Stomach (tissue), 9 donors: ENCODE results near the gene GPRC5B. TPM values are rescaled to one million over a fixed set of nuclear protein-coding genes. Genes with fewer than 3 reads are reported as not detected.

Source experiments
- DNase-seq, 2 donors: peaks; one replicate each; pipeline versions ENCODE4 v3.0.0 to v3.0.0-alpha.2; 2013 to 2019
- H3K27ac ChIP-seq, 5 donors: fragments of 200-600 bp in 4 of 5; sonication (generic) in 4 of 5; one replicate each; pipeline ENCODE4 v1.5.1; 2013 to 2019; ENCODE audit warnings: mild to moderate bottlenecking in 1 of 5, moderate library complexity in 1 of 5
- H3K27me3 ChIP-seq, 3 donors: fragments of 200-600 bp; sonication (generic); one replicate each; pipeline ENCODE4 v1.5.1; 2017 to 2019; ENCODE audit warnings: mixed run types in 1 of 3
- H3K36me3 ChIP-seq, 4 donors: fragments of 200-600 bp; sonication (generic); 1 replicate in 3 of 4; 2 replicates in 1 of 4; pipeline ENCODE4 v1.5.1; 2016 to 2019
- H3K4me1 ChIP-seq, 4 donors: fragments of 200-600 bp; sonication (generic); one replicate each; pipeline ENCODE4 v1.5.1; 2016 to 2019
- H3K4me3 ChIP-seq, 4 donors: fragments of 200-600 bp; sonication (generic) in 3 of 4; one replicate each; pipeline ENCODE4 v1.5.1; 2016 to 2019; ENCODE audit warnings: mild to moderate bottlenecking in 1 of 4
- H3K9me3 ChIP-seq, 4 donors: fragments of 200-600 bp; sonication (generic); one replicate each; pipeline ENCODE4 v1.5.1; 2016 to 2019
- CTCF ChIP-seq, 7 experiments: fragments of 450-650 bp in 4 of 7; fragments of 200-600 bp in 3 of 7; sonication (generic) in 3 of 7; IDR thresholded peaks; one replicate each; pipeline ENCODE4 v1.5.1; 2016 to 2019; ENCODE audit warnings: antibody characterized with exemption in 7 of 7, control low read depth in 2 of 7, mild to moderate bottlenecking in 1 of 7
- EP300 ChIP-seq: sonication (generic); formaldehyde crosslinking; IDR thresholded peaks from one replicate; pipeline ENCODE4 v1.6.1; 2017; ENCODE audit warnings: antibody characterized with exemption
- POLR2A ChIP-seq, 4 donors: fragments of 450-650 bp; IDR thresholded peaks; one replicate each; pipeline ENCODE4 v1.6.1; 2016; ENCODE audit warnings: antibody characterized with exemption in 4 of 4, control low read depth in 2 of 4, mild to moderate bottlenecking in 1 of 4, moderate library complexity in 1 of 4
- POLR2AphosphoS5 ChIP-seq, 3 donors: sonication (generic); formaldehyde crosslinking; IDR thresholded peaks; one replicate each; pipeline ENCODE4 v1.6.1; 2016; ENCODE audit warnings: antibody characterized with exemption in 3 of 3
- WGBS, 5 donors: extraction: QIAGEN DNeasy Blood & Tissue Kit in 3 of 5; methylation state at CpG; one replicate each; pipeline versions ENCODE4 v1.1.5 to v1.1.7; 2013 to 2018; 5-methylcytosine and 5-hydroxymethylcytosine counted together
- intact Hi-C: fragments of 100-400 bp; cut with DNase I; formaldehyde crosslinking; loops from one replicate; pipeline ENCODE4 v1.15.1; 2023; ENCODE audit warnings: low total_unique reads
- polyA plus RNA-seq, 3 donors: library from polyadenylated mRNA; stranded (reverse); fragments of 200-250 nt; gene quantifications; one replicate each; pipeline ENCODE4 v1.2.3, GENCODE V29; 2013
- total RNA-seq, 5 donors: library from RNA; depleted of rRNA; stranded (reverse); fragments of >200 nt; gene quantifications; one replicate each; pipeline versions ENCODE4 v1.1.0 to v1.2.3, GENCODE V29; 2014 to 2016
- donor health status: healthy with polysubstance abuse.
- donor health status: Bipolar disorder and iron deficiency.
- donor health status: healthy.

GPRC5B gene
- total and polyA plus RNA-seq, 8 donors: 6.1 to 77.2 (median 24.6) TPM

GRCh38 chr16:19882186-19882585 is 2.5 kb downstream of the GPRC5B start:
- no peak for DNase-seq
- H3K4me3 ChIP-seq: peak overlapping the region; percentile 67 to 80 (median 70)
- H3K4me1 ChIP-seq: peaks cover 18 to 71% (median 41%) of the 10 kb centered on the region in 4 donors
- no peaks in the 10 kb centered on the region for H3K9me3 ChIP-seq
- intact Hi-C loops: loop anchor here (10.0 kb wide), 1 partner anchor 167 kb away; the partner anchor contains the start of genes IQCK and KNOP1
- WGBS, 5 donors: 37 to 62% (median 41%) methylated on average over 9 of the region's 9 CpGs
- TF ChIP-seq CTCF (IDR thresholded peaks at IDR 0.05) (no peak), POLR2A (IDR thresholded peaks at IDR 0.05) (no peak), EP300 (no peak), POLR2AphosphoS5 (IDR thresholded peaks at IDR 0.05) (no peak)
- peak overlapping the region; percentile 78 to 88 (median 87) for H3K27ac ChIP-seq
- peaks cover 0 to 36% (median 5%) of the 10 kb centered on the region in 3 donors for H3K27me3 ChIP-seq
- H3K36me3 ChIP-seq: peaks cover 0 to 19% (median 5%) of the 10 kb centered on the region in 4 donors

DNA sequence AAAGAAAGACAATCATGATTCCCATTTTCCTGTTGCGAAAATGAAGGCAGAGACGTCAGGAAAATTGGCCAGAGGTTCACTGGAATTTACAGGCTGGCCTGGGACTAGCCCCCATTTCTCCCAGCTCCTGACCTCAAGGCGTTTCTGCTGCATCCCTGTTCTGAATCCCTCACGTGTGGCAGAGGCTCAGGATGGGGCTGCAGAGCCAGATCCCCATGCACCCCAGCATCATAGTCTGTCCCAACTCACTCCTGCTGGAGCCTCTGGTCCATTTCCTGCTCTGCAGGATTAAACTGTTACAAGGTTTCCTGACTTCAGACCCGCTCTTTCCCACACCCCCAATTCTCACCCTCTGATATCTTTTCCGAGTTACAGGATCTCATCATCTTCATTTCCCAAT is 2.9 kb downstream of the GPRC5B start:
- 56 to 68% (median 57%) methylated on average over 6 of the region's 6 CpGs for WGBS, 5 donors
- Histone ChIP-seq H3K36me3 (peaks cover 0 to 19% (median 5%) of the 10 kb centered on the region in 4 donors), H3K27me3 (peaks cover 0 to 36% (median 5%) of the 10 kb centered on the region in 3 donors), H3K27ac (peak overlapping the region; percentile 4 to 87 (median 30)), H3K4me3 (peak overlapping the region in 2 of 4 donors; percentile 69 to 71), H3K4me1 (peaks cover 18 to 72% (median 41%) of the 10 kb centered on the region in 4 donors), H3K9me3 (no peaks in the 10 kb centered on the region)
- intact Hi-C loops: loop anchor here (10.0 kb wide), 1 partner anchor 167 kb away; the partner anchor contains the start of genes IQCK and KNOP1
- no peak for DNase-seq
- TF ChIP-seq POLR2A (IDR thresholded peaks at IDR 0.05): no peak
- TF ChIP-seq POLR2AphosphoS5 (IDR thresholded peaks at IDR 0.05): no peak
- TF ChIP-seq EP300: no peak
- TF ChIP-seq CTCF (IDR thresholded peaks at IDR 0.05): no peak

DNA sequence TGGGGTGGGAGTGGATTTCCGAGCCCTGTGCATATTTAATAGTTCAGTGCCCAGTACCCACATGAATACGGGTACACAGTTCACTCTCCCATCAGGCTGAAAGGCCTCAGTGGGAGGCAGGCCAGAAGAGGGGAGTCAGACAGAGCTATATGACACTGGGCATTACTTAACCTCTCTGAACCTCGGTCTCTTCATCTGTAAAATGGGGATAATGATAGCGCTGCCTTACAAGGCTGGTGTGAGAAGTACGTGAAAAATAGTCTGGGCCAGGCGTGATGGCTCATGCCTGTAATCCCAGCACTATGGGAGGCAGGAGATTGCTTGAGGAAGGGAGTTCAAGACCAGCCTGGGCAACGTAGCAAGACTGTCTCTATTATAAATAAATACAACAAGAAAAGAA is 3.6 kb downstream of the GPRC5B start:
- intact Hi-C loops: loop anchor here (10.0 kb wide), 1 partner anchor 166 kb away; the partner anchor contains the start of genes IQCK and KNOP1
- WGBS, 5 donors: 87 to 93% (median 91%) methylated on average over 7 of the region's 7 CpGs
- no peak for DNase-seq
- Histone ChIP-seq H3K4me1 (peaks cover 17 to 72% (median 42%) of the 10 kb centered on the region in 4 donors), H3K4me3 (no peak overlapping the region), H3K27me3 (peaks cover 0 to 35% (median 5%) of the 10 kb centered on the region in 3 donors), H3K36me3 (peaks cover 0 to 19% (median 5%) of the 10 kb centered on the region in 4 donors), H3K27ac (peak overlapping the region in 2 of 5 donors; percentile 13 to 30), H3K9me3 (no peaks in the 10 kb centered on the region)
- TF ChIP-seq CTCF (IDR thresholded peaks at IDR 0.05): no peak
- TF ChIP-seq POLR2A (IDR thresholded peaks at IDR 0.05): no peak
- no peak for TF ChIP-seq EP300
- no peak for TF ChIP-seq POLR2AphosphoS5 (IDR thresholded peaks at IDR 0.05)

DNA sequence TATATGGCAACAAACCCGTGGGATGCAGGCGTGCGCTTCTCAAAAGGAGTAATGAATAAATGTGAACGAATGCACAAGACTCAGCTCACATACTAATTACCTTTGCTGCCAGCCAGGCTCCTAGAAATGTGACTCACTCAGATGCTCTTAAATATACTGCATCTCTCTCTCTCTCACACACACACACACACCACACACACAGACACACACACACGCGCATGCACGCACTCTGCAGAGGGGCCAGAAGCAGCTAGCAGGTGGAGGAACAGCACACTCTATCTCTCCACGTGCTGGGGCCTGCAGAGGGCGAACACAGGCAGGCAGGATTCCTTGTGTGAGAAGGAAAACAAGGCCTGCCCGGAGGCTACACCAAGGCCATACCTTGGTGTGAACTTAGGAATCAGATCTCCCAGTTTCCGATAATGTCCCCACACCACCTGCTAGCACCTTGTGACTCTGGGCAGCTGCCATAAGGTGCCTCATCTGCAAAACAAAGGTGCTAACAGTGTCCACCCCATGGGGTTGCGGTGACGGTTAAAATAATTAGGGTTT is 5.3 kb downstream of the GPRC5B start:
- WGBS, 5 donors: 40 to 59% (median 51%) methylated on average over 13 of the region's 13 CpGs
- intact Hi-C loops: no loop called here

More for the DNA sequence above, 5.3 kb downstream of the GPRC5B start:
- Histone ChIP-seq H3K27ac (peak overlapping the region in 2 of 5 donors; percentile 6 to 20), H3K36me3 (peaks cover 0 to 19% (median 5%) of the 10 kb centered on the region in 4 donors), H3K9me3 (no peaks in the 10 kb centered on the region), H3K27me3 (peaks cover 0 to 20% (median 3%) of the 10 kb centered on the region in 3 donors), H3K4me1 (peaks cover 13 to 74% (median 38%) of the 10 kb centered on the region in 4 donors), H3K4me3 (no peak overlapping the region)
- TF ChIP-seq POLR2AphosphoS5 (IDR thresholded peaks at IDR 0.05): no peak
- TF ChIP-seq POLR2A (IDR thresholded peaks at IDR 0.05): no peak
- no peak for TF ChIP-seq CTCF (IDR thresholded peaks at IDR 0.05)
- TF ChIP-seq EP300: no peak
- peak in 1 of 2 donors; percentile 72 for DNase-seq
